Measurements from ENCODE around the gene DNAJC12. TPM values are rescaled to one million over a fixed set of nuclear protein-coding genes. Genes with fewer than 3 reads are reported as not detected.

DNAJC12 gene
- total RNA-seq, 1 experiment from 2014 or later: 4.3 TPM

DNA sequence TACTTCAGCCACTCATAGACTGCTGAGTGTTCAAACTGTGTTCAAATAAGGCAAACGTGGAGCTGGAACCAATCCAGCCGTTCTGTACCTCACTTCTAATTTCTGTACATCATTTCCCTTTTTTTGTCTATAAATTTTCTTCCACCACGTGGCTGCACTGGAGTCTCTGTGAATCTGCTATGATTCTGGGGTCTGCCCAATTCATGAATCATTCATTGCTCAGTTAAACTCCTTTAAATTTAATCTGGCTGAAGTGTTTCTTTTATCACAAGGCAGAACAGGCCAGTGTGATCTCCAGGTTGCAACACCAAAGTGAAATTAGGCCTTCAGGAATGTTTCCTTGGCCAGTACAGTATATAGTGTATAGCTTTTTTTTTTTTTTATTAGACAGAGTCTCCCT, 53.5 kb downstream of the DNAJC12 start:
- no peaks in the 10 kb centered on the region for H3K36me3 ChIP-seq (ENCODE audit: control insufficient read depth in 1 of 2, insufficient read depth in 2 of 2, low read length in 2 of 2)
- no peak overlapping the region for H3K9ac ChIP-seq (ENCODE audit: low read length)
- ChIA-PET RAD21 (ENCODE audit: low non-redundant PET in 1 of 2, low total read pairs in 2 of 2, uncharacterized antibody in 2 of 2, unreplicated experiment in 2 of 2) (no interaction called here), POLR2A (interaction anchor here (0.7 kb wide), 1 partner anchor 480 kb away, joined by 3 read pairs; no protein-coding TSS in a partner anchor), CTCF (no interaction called here)
- intact Hi-C loops (cut with micrococcal nuclease): no loop called here
- H3K4me3 ChIP-seq (replicated peaks in 1 of 2; ENCODE audit: low read depth in 1 of 2, low read length in 2 of 2): no peak overlapping the region
- peaks cover 0 to 7% of the 10 kb centered on the region in 2 experiments; a peak in 2 of 4 replicates for H3K4me1 ChIP-seq (ENCODE audit: control insufficient read depth in 1 of 2, insufficient read depth in 2 of 2, low read length in 2 of 2)
- ATAC-seq (no peak), DNase-seq (ENCODE audit: low read depth, low spot score) (no peak)
- H3K9me2 ChIP-seq (ENCODE audit: insufficient read depth): no peaks in the 10 kb centered on the region
- no peaks in the 10 kb centered on the region for H4K20me1 ChIP-seq (ENCODE audit: insufficient read depth)
- H2AFZ ChIP-seq (ENCODE audit: low read depth, low read length, poor library complexity, severe bottlenecking): no peak overlapping the region
- H3K79me2 ChIP-seq (ENCODE audit: insufficient read depth, low read length): no peaks in the 10 kb centered on the region
- no TSS peak for BruUV-seq (replicated peaks)
- no peak overlapping the region for H3K4me2 ChIP-seq (ENCODE audit: low read length)
- no peaks in the 10 kb centered on the region for H3K9me3 ChIP-seq (ENCODE audit: control insufficient read depth in 1 of 2, insufficient read depth in 1 of 2, low read depth in 1 of 2, low read length in 2 of 2)
- no peak overlapping the region for H3K27ac ChIP-seq (ENCODE audit: low read depth, low read length)
- TF ChIP-seq ZNF274 (IDR thresholded peaks at IDR 0.05; ENCODE audit: low read depth, low read length) (no peak), CEBPB (IDR thresholded peaks at IDR 0.05; ENCODE audit: low read depth) (no peak), EGR1 (IDR thresholded peaks at IDR 0.05; ENCODE audit: low read depth) (no peak), EZH2 (IDR thresholded peaks at IDR 0.05) (no peak), JUND (IDR thresholded peaks at IDR 0.05) (no peak), SP1 (IDR thresholded peaks at IDR 0.05; ENCODE audit: low read depth) (no peak), EZH2phosphoT487 (IDR thresholded peaks at IDR 0.05; ENCODE audit: borderline replicate concordance) (no peak), ZFX (IDR thresholded peaks at IDR 0.05) (no peak), RAD21 (IDR thresholded peaks at IDR 0.05; ENCODE audit: low read depth) (no peak), TCF7L2 (IDR thresholded peaks at IDR 0.05; ENCODE audit: borderline replicate concordance, extremely low read depth, insufficient read depth, insufficient read length) (no peak), SRF (IDR thresholded peaks at IDR 0.05; ENCODE audit: low read depth) (no peak), POLR2A (IDR thresholded peaks at IDR 0.05; ENCODE audit: borderline replicate concordance, extremely low read depth, insufficient read depth, insufficient read length) (no peak), YY1 (IDR thresholded peaks at IDR 0.05; ENCODE audit: extremely low read depth, insufficient replicate concordance, low read depth, low read length) (no peak), FOSL1 (IDR thresholded peaks at IDR 0.05; ENCODE audit: low read depth) (no peak), POLR2AphosphoS5 (IDR thresholded peaks at IDR 0.05; ENCODE audit: low read depth, low read length) (no peak), CBX3 (IDR thresholded peaks at IDR 0.05; ENCODE audit: low read depth) (no peak)
- TF ChIP-seq, protein P1, sequence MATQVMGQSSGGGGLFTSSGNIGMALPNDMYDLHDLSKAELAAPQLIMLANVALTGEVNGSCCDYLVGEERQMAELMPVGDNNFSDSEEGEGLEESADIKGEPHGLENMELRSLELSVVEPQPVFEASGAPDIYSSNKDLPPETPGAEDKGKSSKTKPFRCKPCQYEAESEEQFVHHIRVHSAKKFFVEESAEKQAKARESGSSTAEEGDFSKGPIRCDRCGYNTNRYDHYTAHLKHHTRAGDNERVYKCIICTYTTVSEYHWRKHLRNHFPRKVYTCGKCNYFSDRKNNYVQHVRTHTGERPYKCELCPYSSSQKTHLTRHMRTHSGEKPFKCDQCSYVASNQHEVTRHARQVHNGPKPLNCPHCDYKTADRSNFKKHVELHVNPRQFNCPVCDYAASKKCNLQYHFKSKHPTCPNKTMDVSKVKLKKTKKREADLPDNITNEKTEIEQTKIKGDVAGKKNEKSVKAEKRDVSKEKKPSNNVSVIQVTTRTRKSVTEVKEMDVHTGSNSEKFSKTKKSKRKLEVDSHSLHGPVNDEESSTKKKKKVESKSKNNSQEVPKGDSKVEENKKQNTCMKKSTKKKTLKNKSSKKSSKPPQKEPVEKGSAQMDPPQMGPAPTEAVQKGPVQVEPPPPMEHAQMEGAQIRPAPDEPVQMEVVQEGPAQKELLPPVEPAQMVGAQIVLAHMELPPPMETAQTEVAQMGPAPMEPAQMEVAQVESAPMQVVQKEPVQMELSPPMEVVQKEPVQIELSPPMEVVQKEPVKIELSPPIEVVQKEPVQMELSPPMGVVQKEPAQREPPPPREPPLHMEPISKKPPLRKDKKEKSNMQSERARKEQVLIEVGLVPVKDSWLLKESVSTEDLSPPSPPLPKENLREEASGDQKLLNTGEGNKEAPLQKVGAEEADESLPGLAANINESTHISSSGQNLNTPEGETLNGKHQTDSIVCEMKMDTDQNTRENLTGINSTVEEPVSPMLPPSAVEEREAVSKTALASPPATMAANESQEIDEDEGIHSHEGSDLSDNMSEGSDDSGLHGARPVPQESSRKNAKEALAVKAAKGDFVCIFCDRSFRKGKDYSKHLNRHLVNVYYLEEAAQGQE (IDR thresholded peaks at IDR 0.05; ENCODE audit: low read depth): no peak
- TF ChIP-seq, protein P2, sequence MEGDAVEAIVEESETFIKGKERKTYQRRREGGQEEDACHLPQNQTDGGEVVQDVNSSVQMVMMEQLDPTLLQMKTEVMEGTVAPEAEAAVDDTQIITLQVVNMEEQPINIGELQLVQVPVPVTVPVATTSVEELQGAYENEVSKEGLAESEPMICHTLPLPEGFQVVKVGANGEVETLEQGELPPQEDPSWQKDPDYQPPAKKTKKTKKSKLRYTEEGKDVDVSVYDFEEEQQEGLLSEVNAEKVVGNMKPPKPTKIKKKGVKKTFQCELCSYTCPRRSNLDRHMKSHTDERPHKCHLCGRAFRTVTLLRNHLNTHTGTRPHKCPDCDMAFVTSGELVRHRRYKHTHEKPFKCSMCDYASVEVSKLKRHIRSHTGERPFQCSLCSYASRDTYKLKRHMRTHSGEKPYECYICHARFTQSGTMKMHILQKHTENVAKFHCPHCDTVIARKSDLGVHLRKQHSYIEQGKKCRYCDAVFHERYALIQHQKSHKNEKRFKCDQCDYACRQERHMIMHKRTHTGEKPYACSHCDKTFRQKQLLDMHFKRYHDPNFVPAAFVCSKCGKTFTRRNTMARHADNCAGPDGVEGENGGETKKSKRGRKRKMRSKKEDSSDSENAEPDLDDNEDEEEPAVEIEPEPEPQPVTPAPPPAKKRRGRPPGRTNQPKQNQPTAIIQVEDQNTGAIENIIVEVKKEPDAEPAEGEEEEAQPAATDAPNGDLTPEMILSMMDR (IDR thresholded peaks at IDR 0.05 in 2 of 3, conservative IDR thresholded peaks at IDR 0.05 in 1 of 3; ENCODE audit: borderline replicate concordance in 1 of 3, insufficient read depth in 1 of 3, low read depth in 2 of 3, low read length in 2 of 3): no peak
- TF ChIP-seq, protein P3, sequence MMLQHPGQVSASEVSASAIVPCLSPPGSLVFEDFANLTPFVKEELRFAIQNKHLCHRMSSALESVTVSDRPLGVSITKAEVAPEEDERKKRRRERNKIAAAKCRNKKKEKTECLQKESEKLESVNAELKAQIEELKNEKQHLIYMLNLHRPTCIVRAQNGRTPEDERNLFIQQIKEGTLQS (IDR thresholded peaks at IDR 0.05): no peak
- TF ChIP-seq, protein P4, sequence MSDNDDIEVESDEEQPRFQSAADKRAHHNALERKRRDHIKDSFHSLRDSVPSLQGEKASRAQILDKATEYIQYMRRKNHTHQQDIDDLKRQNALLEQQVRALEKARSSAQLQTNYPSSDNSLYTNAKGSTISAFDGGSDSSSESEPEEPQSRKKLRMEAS (IDR thresholded peaks at IDR 0.05): no peak
- no peaks in the 10 kb centered on the region for H3K27me3 ChIP-seq (ENCODE audit: insufficient read depth, low read length)

Data from HCT116 (cell line).